ENCODE measurements around the gene TPX2. TPM values are rescaled to one million over a fixed set of nuclear protein-coding genes. Genes with fewer than 3 reads are reported as not detected.

TPX2 gene
- total RNA-seq, 2 experiments from 2014 or later, result 0.85 to 0.89 TPM

DNA sequence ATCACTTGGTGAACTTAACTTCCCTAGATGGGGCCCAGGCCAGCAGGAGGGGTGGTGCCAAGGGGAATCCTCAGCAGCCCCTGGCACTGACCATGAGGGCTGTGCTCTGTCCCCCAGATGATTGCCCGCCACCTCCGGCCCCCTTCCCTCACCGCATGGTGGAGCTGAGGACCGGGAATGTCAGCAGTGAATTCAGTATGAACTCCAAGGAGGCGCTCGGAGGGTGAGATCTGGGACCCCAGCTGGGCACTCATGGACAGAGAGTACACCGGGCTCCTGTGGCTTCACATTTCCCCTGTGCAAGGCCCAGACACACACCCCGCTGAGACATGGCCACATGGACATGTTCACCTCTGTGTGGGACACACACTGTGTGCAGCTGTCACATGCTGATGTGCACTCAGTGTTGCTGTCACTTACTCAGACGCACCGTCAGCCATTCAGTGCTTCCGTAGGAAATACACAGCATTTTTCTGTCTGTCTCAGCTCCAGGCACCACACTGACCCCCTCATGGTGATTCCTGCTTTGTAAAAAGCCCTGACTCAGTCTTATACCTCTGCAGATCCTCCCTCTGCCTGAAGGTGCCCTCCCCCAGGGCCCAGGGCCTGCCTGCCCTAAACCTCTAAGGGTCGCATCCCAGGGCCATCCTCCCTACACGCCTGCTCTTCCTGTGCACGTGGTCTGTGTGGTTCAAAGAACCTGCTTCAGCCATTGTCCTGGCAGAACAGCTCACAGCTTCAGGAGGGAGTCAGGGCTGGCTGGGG, 84.5 kb downstream of the TPX2 start:
- ATAC-seq (ENCODE audit: poor library complexity) (no peak), DNase-seq (no peak)
- H3K4me1 Mint-ChIP-seq (ENCODE audit: low read depth), result no peaks in the 10 kb centered on the region
- no peak overlapping the region for H3K4me3 Mint-ChIP-seq
- ChIA-PET POLR2A (interaction anchor here (1.3 to 1.6 kb wide), 2 partner anchors 128 to 162 kb away, joined by 3 read pairs; partner anchors contain the start of gene PDRG1), CTCF (interaction anchor here (0.7 to 1.8 kb wide), 4 partner anchors 29 to 955 kb away, joined by 3 to 8 read pairs (median 3); partner anchors contain the start of gene PDRG1)
- no peaks in the 10 kb centered on the region for H3K27me3 Mint-ChIP-seq
- H3K9me3 ChIP-seq (ENCODE audit: control insufficient read depth in 1 of 2, insufficient read depth in 1 of 2, low read length in 2 of 2), result no peaks in the 10 kb centered on the region
- no peaks in the 10 kb centered on the region for H3K9me3 Mint-ChIP-seq
- H3K27ac Mint-ChIP-seq, result no peak overlapping the region
- TF ChIP-seq, protein P1, sequence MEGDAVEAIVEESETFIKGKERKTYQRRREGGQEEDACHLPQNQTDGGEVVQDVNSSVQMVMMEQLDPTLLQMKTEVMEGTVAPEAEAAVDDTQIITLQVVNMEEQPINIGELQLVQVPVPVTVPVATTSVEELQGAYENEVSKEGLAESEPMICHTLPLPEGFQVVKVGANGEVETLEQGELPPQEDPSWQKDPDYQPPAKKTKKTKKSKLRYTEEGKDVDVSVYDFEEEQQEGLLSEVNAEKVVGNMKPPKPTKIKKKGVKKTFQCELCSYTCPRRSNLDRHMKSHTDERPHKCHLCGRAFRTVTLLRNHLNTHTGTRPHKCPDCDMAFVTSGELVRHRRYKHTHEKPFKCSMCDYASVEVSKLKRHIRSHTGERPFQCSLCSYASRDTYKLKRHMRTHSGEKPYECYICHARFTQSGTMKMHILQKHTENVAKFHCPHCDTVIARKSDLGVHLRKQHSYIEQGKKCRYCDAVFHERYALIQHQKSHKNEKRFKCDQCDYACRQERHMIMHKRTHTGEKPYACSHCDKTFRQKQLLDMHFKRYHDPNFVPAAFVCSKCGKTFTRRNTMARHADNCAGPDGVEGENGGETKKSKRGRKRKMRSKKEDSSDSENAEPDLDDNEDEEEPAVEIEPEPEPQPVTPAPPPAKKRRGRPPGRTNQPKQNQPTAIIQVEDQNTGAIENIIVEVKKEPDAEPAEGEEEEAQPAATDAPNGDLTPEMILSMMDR (IDR thresholded peaks at IDR 0.05), result no peak
- H3K4me1 ChIP-seq (ENCODE audit: insufficient read depth, low read length), result peaks cover 10% of the 10 kb centered on the region
- H3K27ac ChIP-seq (ENCODE audit: low read depth in 1 of 2, low read length in 2 of 2), result no peak overlapping the region
- H3K4me3 ChIP-seq (ENCODE audit: low read length), result no peak overlapping the region
- H3K36me3 Mint-ChIP-seq (ENCODE audit: low read depth), result no peaks in the 10 kb centered on the region
- H3K27me3 ChIP-seq (ENCODE audit: control insufficient read depth in 1 of 2, insufficient read depth in 2 of 2, low read length in 2 of 2), result peaks cover 0 to 3% of the 10 kb centered on the region in 2 experiments
- no peaks in the 10 kb centered on the region for H3K36me3 ChIP-seq (ENCODE audit: insufficient read depth, low read length)
- intact Hi-C loops (cut with DNase I, micrococcal nuclease), result loop anchor here (1.0 to 10.0 kb wide), 7 partner anchors 23 to 831 kb away; partner anchors contain the start of gene PDRG1 (in 1 of the 2)

DNA sequence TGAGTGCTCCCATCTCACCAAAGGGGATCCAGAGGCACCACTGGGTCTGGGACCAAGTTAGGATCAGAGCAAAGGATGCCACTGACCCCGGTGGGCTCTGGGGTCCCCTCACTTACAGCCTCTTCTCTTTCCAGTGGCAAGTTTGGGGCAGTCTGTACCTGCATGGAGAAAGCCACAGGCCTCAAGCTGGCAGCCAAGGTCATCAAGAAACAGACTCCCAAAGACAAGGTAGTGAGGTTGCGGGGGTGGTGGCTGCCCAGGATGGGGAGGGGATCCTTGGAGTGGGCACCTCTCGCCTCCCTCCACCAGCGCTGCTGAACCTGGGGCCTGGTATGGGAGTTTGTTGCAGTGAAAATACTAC, 85.0 kb downstream of the TPX2 start:
- no peak for DNase-seq
- H3K4me3 ChIP-seq (ENCODE audit: low read length), result no peak overlapping the region
- ChIA-PET POLR2A (no interaction called here), CTCF (no interaction called here)
- H3K36me3 ChIP-seq (ENCODE audit: insufficient read depth, low read length), result no peaks in the 10 kb centered on the region
- peaks cover 0 to 3% of the 10 kb centered on the region in 2 experiments for H3K27me3 ChIP-seq (ENCODE audit: control insufficient read depth in 1 of 2, insufficient read depth in 2 of 2, low read length in 2 of 2)
- intact Hi-C loops (cut with DNase I, micrococcal nuclease), result loop anchor here in 1 of 2 experiments (10.0 kb wide), 1 partner anchor 831 kb away; no protein-coding TSS in a partner anchor
- Mint-ChIP-seq H3K27ac (no peak overlapping the region), H3K9me3 (no peaks in the 10 kb centered on the region), H3K4me3 (no peak overlapping the region), H3K27me3 (no peaks in the 10 kb centered on the region), H3K36me3 (ENCODE audit: low read depth) (no peaks in the 10 kb centered on the region), H3K4me1 (ENCODE audit: low read depth) (no peaks in the 10 kb centered on the region)
- H3K4me1 ChIP-seq (ENCODE audit: insufficient read depth, low read length), result peaks cover 10% of the 10 kb centered on the region
- TF ChIP-seq, protein P1 (IDR thresholded peaks at IDR 0.05), result no peak
- no peaks in the 10 kb centered on the region for H3K9me3 ChIP-seq (ENCODE audit: control insufficient read depth in 1 of 2, insufficient read depth in 1 of 2, low read length in 2 of 2)
- ATAC-seq (ENCODE audit: poor library complexity), result no peak
- H3K27ac ChIP-seq (ENCODE audit: low read depth in 1 of 2, low read length in 2 of 2), result no peak overlapping the region

DNA sequence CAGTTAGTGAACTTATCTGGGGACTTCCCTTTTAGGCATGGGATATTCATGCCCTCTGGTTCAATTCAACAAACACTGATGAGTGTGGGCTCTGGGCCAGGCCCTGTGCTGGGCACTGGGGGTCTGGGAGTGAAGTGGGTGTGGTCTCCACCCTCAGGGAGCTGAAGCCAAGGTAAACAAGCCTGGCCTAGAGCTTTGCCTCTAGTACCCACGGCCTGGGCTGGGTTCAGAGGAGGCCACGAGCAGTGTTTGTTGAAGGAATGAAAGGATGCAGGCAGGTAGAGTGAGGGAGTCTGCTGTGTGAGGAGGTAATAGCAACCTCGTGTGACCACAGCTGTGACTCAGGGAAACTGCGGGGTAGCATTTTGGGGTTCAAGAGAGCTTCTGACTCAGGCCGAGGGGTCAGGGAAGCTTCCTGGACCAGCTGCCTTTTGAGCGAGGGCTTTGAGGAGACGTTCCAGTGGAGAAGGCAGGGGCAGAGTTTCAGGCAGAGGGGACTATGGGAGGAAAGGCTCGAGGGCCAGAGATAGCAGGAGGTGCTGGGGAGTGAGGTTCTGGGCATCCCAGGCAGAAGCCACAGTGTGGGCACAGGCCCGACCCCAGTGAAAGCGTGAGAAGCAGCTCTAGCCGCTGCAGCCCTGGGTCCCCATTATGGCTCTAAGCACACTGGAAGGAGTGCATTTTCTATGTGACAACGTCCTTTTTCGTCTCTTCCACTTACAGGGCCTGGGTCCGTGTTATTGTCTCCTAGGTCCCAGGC, 85.6 kb downstream of the TPX2 start:
- no peak for ATAC-seq (ENCODE audit: poor library complexity)
- Mint-ChIP-seq H3K4me3 (no peak overlapping the region), H3K4me1 (ENCODE audit: low read depth) (no peaks in the 10 kb centered on the region), H3K27me3 (no peaks in the 10 kb centered on the region), H3K36me3 (ENCODE audit: low read depth) (no peaks in the 10 kb centered on the region), H3K27ac (no peak overlapping the region), H3K9me3 (no peaks in the 10 kb centered on the region)
- Histone ChIP-seq H3K9me3 (ENCODE audit: control insufficient read depth in 1 of 2, insufficient read depth in 1 of 2, low read length in 2 of 2) (no peaks in the 10 kb centered on the region), H3K4me3 (ENCODE audit: low read length) (no peak overlapping the region), H3K4me1 (ENCODE audit: insufficient read depth, low read length) (peaks cover 10% of the 10 kb centered on the region), H3K36me3 (ENCODE audit: insufficient read depth, low read length) (no peaks in the 10 kb centered on the region), H3K27ac (ENCODE audit: low read depth in 1 of 2, low read length in 2 of 2) (no peak overlapping the region), H3K27me3 (ENCODE audit: control insufficient read depth in 1 of 2, insufficient read depth in 2 of 2, low read length in 2 of 2) (peaks cover 0 to 3% of the 10 kb centered on the region in 2 experiments)
- intact Hi-C loops (cut with DNase I, micrococcal nuclease), result loop anchor here in 1 of 2 experiments (10.0 kb wide), 1 partner anchor 830 kb away; no protein-coding TSS in a partner anchor
- CTCF ChIA-PET, result no interaction called here
- TF ChIP-seq, protein P1 (IDR thresholded peaks at IDR 0.05), result no peak
- no peak for DNase-seq
- POLR2A ChIA-PET, result no interaction called here

All from CD4-positive, alpha-beta T cell (primary cell).